BE2C (cell line): Measurements from ENCODE around the gene ADAM19.
A peak's percentile ranks its signal among the peaks of the same experiment; 100 is the strongest.

ENCODE experiments used
- DNase-seq: peaks from one replicate; pipeline ENCODE4 v3.0.0-alpha.2; 2020
- H3K27me3 ChIP-seq: fragments of 250-450 bp; sonication (Bioruptor Pico); 2 replicates; pipeline ENCODE4 v1.5.1; 2020; ENCODE audit warnings: mild to moderate bottlenecking
- H3K36me3 ChIP-seq: fragments of 250-450 bp; sonication (Bioruptor Pico); 2 replicates; pipeline ENCODE4 v1.5.1; 2020; ENCODE audit warnings: mild to moderate bottlenecking
- H3K4me1 ChIP-seq: fragments of 250-450 bp; sonication (Bioruptor Pico); 2 replicates; pipeline ENCODE4 v1.5.1; 2020
- H3K4me3 ChIP-seq: 2 replicates; pipeline ENCODE4 v1.5.1; 2011; ENCODE audit warnings: low read depth, low read length
- H3K9me3 ChIP-seq: fragments of 250-450 bp; sonication (Bioruptor Pico); 2 replicates; pipeline ENCODE4 v1.5.1; 2020
- CTCF ChIP-seq: IDR thresholded peaks from 2 replicates; pipeline ENCODE4 v1.5.1; 2012; ENCODE audit warnings: mild to moderate bottlenecking, low read depth, low read length

ADAM19 gene

GRCh38 chr5:157449011-157449723, 126.4 kb downstream of the ADAM19 start:
- H3K4me1 ChIP-seq: no peaks in the 10 kb centered on the region
- no peak for TF ChIP-seq CTCF

GRCh38 chr5:157447201-157447637, 128.4 kb downstream of the ADAM19 start:
- DNase-seq: no peak
- Histone ChIP-seq H3K36me3 (no peaks in the 10 kb centered on the region), H3K4me1 (peaks cover 9% of the 10 kb centered on the region; the same call in 1 of the 2 replicates), H3K9me3 (no peaks in the 10 kb centered on the region), H3K4me3 (no peak overlapping the region), H3K27me3 (no peaks in the 10 kb centered on the region)
- no peak for TF ChIP-seq CTCF

More at GRCh38 chr5:157449011-157449723, 126.4 kb downstream of the ADAM19 start:
- DNase-seq: peak; percentile 40
- H3K9me3 ChIP-seq: no peaks in the 10 kb centered on the region
- no peaks in the 10 kb centered on the region for H3K36me3 ChIP-seq
- no peak overlapping the region for H3K4me3 ChIP-seq
- H3K27me3 ChIP-seq: no peaks in the 10 kb centered on the region

- no peak for DNase-seq
- peaks cover 10% of the 10 kb centered on the region; the same call in 1 of the 2 replicates for H3K4me1 ChIP-seq
- no peaks in the 10 kb centered on the region for H3K27me3 ChIP-seq
- no peaks in the 10 kb centered on the region for H3K36me3 ChIP-seq
- no peaks in the 10 kb centered on the region for H3K9me3 ChIP-seq
- H3K4me3 ChIP-seq: no peak overlapping the region
- TF ChIP-seq CTCF: no peak
Measured at GRCh38 chr5:157446412-157446935, 129.1 kb downstream of the ADAM19 start.

GRCh38 chr5:157445745-157446411, 129.7 kb downstream of the ADAM19 start:
- no peaks in the 10 kb centered on the region for H3K27me3 ChIP-seq
- no peak for DNase-seq
- H3K9me3 ChIP-seq: no peaks in the 10 kb centered on the region
- H3K4me3 ChIP-seq: no peak overlapping the region
- peaks cover 10% of the 10 kb centered on the region; the same call in 1 of the 2 replicates for H3K4me1 ChIP-seq
- no peaks in the 10 kb centered on the region for H3K36me3 ChIP-seq
- TF ChIP-seq CTCF: no peak

GRCh38 chr5:157444224-157444623, 131.4 kb downstream of the ADAM19 start:
- H3K27me3 ChIP-seq: no peaks in the 10 kb centered on the region
- no peaks in the 10 kb centered on the region for H3K9me3 ChIP-seq
- H3K4me3 ChIP-seq: no peak overlapping the region
- no peaks in the 10 kb centered on the region for H3K36me3 ChIP-seq
- DNase-seq: no peak
- peaks cover 10% of the 10 kb centered on the region; the same call in 1 of the 2 replicates for H3K4me1 ChIP-seq
- no peak for TF ChIP-seq CTCF
